K562 (cell line): ENCODE results near the gene FRMD4B. TPM values are rescaled to one million over a fixed set of nuclear protein-coding genes. Genes with fewer than 3 reads are reported as not detected.

ENCODE experiments used
- ATAC-seq: fragments of 200-7000 bp; cut with Tn5 transposase; 3 replicates; pipeline ENCODE4 v1.9.1; 2020; ENCODE audit warnings: moderate library complexity
- BruUV-seq: library from RNA; stranded (reverse); fragments of 400-500 nt; replicated peaks from 2 replicates; lab custom pipeline; 2021; lab: Mats Ljungman, UMichigan
- CTCF ChIA-PET: fragments of 300-600 bp; formaldehyde crosslinking; extraction: SDS; loops from one replicate; lab custom pipeline; 2021; ENCODE audit warnings: low intra/inter-chr PET ratio; lab: Yijun Ruan, JAX
- POLR2A ChIA-PET: fragments of 300-600, 350-650 bp; sonication (Branson Sonifier 250); formaldehyde crosslinking; extraction: SDS; loops from one replicate; lab custom pipeline; 2021; ENCODE audit warnings: antibody characterized with exemption, inconsistent platforms; lab: Yijun Ruan, JAX
- DNase-seq, 4 experiments: peaks; one replicate each; pipeline versions ENCODE4 v3.0.0 to v3.0.0-alpha.2; 2011 to 2018; ENCODE audit warnings: low spot score in 3 of 4, mixed read lengths in 3 of 4; ENCODE audit errors: extremely low read depth in 1 of 4
- FAIRE-seq: peaks from 2 replicates; lab custom pipeline; 2011; peaks lifted over from hg19 to GRCh38; lab: Jason Lieb, UNC
- H2AFZ ChIP-seq: 2 replicates; pipeline ENCODE4 v1.6.0; 2011; ENCODE audit warnings: low read depth, low read length, control low read depth, inconsistent platforms
- H3K27ac ChIP-seq: fragments of 200-600 bp; 3 replicates; pipeline ENCODE4 v1.8.0; 2011; ENCODE audit warnings: low read depth, mild to moderate bottlenecking, control low read depth, inconsistent platforms, low read length, moderate library complexity, mixed read lengths; ENCODE audit errors: extremely low read depth
- H3K27me3 ChIP-seq, 2 experiments: fragments of 300-600 bp in 1 of 2; 2 replicates in 1 of 2; 3 replicates in 1 of 2; pipeline versions ENCODE4 v1.6.0 to v1.8.0; 2011; ENCODE audit warnings: inconsistent platforms in 2 of 2, low read length in 2 of 2, mild to moderate bottlenecking in 1 of 2, mixed read lengths in 1 of 2, moderate library complexity in 1 of 2; ENCODE audit not compliant: control insufficient read depth in 2 of 2, insufficient read depth in 2 of 2
- H3K36me3 ChIP-seq: fragments of 300-600 bp; 3 replicates; pipeline ENCODE4 v1.8.0; 2011; ENCODE audit warnings: mild to moderate bottlenecking, low read length, inconsistent platforms; ENCODE audit not compliant: control insufficient read depth, insufficient read depth
- H3K4me1 ChIP-seq, 2 experiments: fragments of 200-600 bp in 1 of 2; replicated peaks in 1 of 2; 2 replicates in 1 of 2; 3 replicates in 1 of 2; pipeline versions ENCODE4 v1.5.1 to v1.8.0; 2011; ENCODE audit warnings: inconsistent platforms in 2 of 2, low read length in 2 of 2, mild to moderate bottlenecking in 1 of 2, mixed read lengths in 1 of 2, moderate library complexity in 1 of 2; ENCODE audit not compliant: control insufficient read depth in 2 of 2, insufficient read depth in 2 of 2
- H3K4me2 ChIP-seq: 2 replicates; pipeline ENCODE4 v1.6.1; 2011; ENCODE audit warnings: low read length, control low read depth, inconsistent platforms, mixed read lengths; ENCODE audit not compliant: insufficient read depth
- H3K4me3 ChIP-seq: fragments of 200-600 bp; sonication (generic), shearing (Covaris generic); 2 replicates; pipeline ENCODE4 v1.5.1; 2016; ENCODE audit warnings: control low read depth, inconsistent platforms
- H3K79me2 ChIP-seq: fragments of 200-600 bp; 3 replicates; pipeline ENCODE4 v1.8.0; 2011; ENCODE audit warnings: low read length, inconsistent platforms; ENCODE audit not compliant: control insufficient read depth, insufficient read depth
- H3K9ac ChIP-seq, 2 experiments: 2 replicates each; pipeline versions ENCODE4 v1.6.0 to v1.6.1; 2011; ENCODE audit warnings: low read depth in 2 of 2, low read length in 2 of 2, control low read depth in 1 of 2, inconsistent platforms in 1 of 2, mild to moderate bottlenecking in 1 of 2, mixed read lengths in 1 of 2; ENCODE audit not compliant: insufficient read depth in 1 of 2
- H3K9me1 ChIP-seq: one replicate; pipeline ENCODE4 v1.6.0; 2011; ENCODE audit warnings: inconsistent platforms, mild to moderate bottlenecking, low read length, moderate library complexity; ENCODE audit not compliant: control insufficient read depth, insufficient read depth
- H3K9me3 ChIP-seq: replicated peaks from 2 replicates; pipeline ENCODE4 v1.5.1; 2011; ENCODE audit warnings: low read depth, low read length, inconsistent platforms; ENCODE audit not compliant: control insufficient read depth, insufficient read depth
- H4K20me1 ChIP-seq: replicated peaks from 2 replicates; pipeline ENCODE4 v1.6.1; 2011; ENCODE audit warnings: low read length, inconsistent platforms, mixed read lengths; ENCODE audit not compliant: control insufficient read depth, insufficient read depth
- CBX3 ChIP-seq, 2 experiments: IDR thresholded peaks; 1 replicate in 1 of 2; 2 replicates in 1 of 2; pipeline ENCODE4 v1.6.1; 2012; ENCODE audit warnings: inconsistent platforms in 2 of 2, low read length in 2 of 2, borderline replicate concordance in 1 of 2, control low read depth in 1 of 2
- EP300 ChIP-seq: IDR thresholded peaks from 2 replicates; pipeline ENCODE4 v1.6.1; 2012; ENCODE audit warnings: low read length, improper control_type of control experiment
- HMGN3 ChIP-seq: IDR thresholded peaks from 2 replicates; pipeline ENCODE4 v1.6.1; 2011; ENCODE audit warnings: borderline replicate concordance, low read depth, mild to moderate bottlenecking, mixed read lengths, low read length; ENCODE audit not compliant: insufficient read length; ENCODE audit errors: extremely low read depth
- ILK ChIP-seq: fragments of 450-650 bp; IDR thresholded peaks from 2 replicates; pipeline ENCODE4 v1.6.1; 2016; ENCODE audit warnings: missing genetic modification characterization, low read depth, mild to moderate bottlenecking, missing compliant biosample characterization, moderate library complexity, borderline replicate concordance
- MAZ ChIP-seq, 2 experiments: fragments of 450-650 bp in 1 of 2; sonication (generic) in 1 of 2; formaldehyde crosslinking; IDR thresholded peaks in 1 of 2; conservative IDR thresholded peaks in 1 of 2; 2 replicates each; pipeline versions ENCODE4 v1.4.0 to v1.5.0; 2020; ENCODE audit warnings: mild to moderate bottlenecking in 1 of 2, missing genetic modification reagents in 1 of 2
- MCM5 ChIP-seq: fragments of 450-650 bp; IDR thresholded peaks from 2 replicates; pipeline ENCODE4 v1.6.1; 2016; ENCODE audit warnings: low read depth
- MNT ChIP-seq, 2 experiments: fragments of 450-650 bp; conservative IDR thresholded peaks; 2 replicates each; pipeline ENCODE4 v1.6.1; 2017; ENCODE audit warnings: mild to moderate bottlenecking in 2 of 2, moderate library complexity in 2 of 2
- MXI1 ChIP-seq: IDR thresholded peaks from 2 replicates; pipeline ENCODE4 v1.6.1; 2011; ENCODE audit warnings: low read depth, mild to moderate bottlenecking, improper control_type of control experiment, low read length
- NBN ChIP-seq: fragments of 450-650 bp; IDR thresholded peaks from 2 replicates; pipeline ENCODE4 v1.6.1; 2016; ENCODE audit warnings: low read depth, mild to moderate bottlenecking
- NFATC3 ChIP-seq: fragments of 450-650 bp; IDR thresholded peaks from 2 replicates; pipeline ENCODE4 v1.6.1; 2017; ENCODE audit warnings: mild to moderate bottlenecking
- PRMT5 ChIP-seq: sonication (generic); formaldehyde crosslinking; IDR thresholded peaks from 2 replicates; pipeline ENCODE4 v1.5.0; 2020; ENCODE audit warnings: missing genetic modification reagents
- PYGO2 ChIP-seq: fragments of 450-650 bp; IDR thresholded peaks from 2 replicates; pipeline ENCODE4 v1.6.1; 2016; ENCODE audit warnings: mild to moderate bottlenecking, missing genetic modification characterization, moderate library complexity, missing compliant biosample characterization
- SOX6 ChIP-seq: fragments of 450-650 bp; IDR thresholded peaks from 2 replicates; pipeline ENCODE4 v1.6.1; 2014; ENCODE audit warnings: mild to moderate bottlenecking
- TEAD4 ChIP-seq, 2 experiments: sonication (generic) in 1 of 2; formaldehyde crosslinking in 1 of 2; IDR thresholded peaks; 2 replicates each; pipeline versions ENCODE4 v1.6.1 to v1.8.0; 2012 to 2022; ENCODE audit warnings: borderline replicate concordance in 1 of 2, inconsistent platforms in 1 of 2, low read length in 1 of 2, mild to moderate bottlenecking in 1 of 2, missing genetic modification reagents in 1 of 2
- ZBTB8A ChIP-seq: fragments of 450-650 bp; IDR thresholded peaks from 2 replicates; pipeline ENCODE4 v1.6.1; 2018; ENCODE audit warnings: mild to moderate bottlenecking, moderate library complexity; ENCODE audit not compliant: partially characterized antibody
- ZFP30 ChIP-seq: fragments of 250-450 bp; sonication (Bioruptor Pico); IDR thresholded peaks from 2 replicates; pipeline ENCODE4 v1.8.0; 2022; ENCODE audit warnings: moderate library complexity, mild to moderate bottlenecking, inconsistent platforms, borderline replicate concordance
- ZKSCAN1 ChIP-seq: fragments of 150-350 bp; IDR thresholded peaks from 2 replicates; pipeline ENCODE4 v1.6.1; 2016; ENCODE audit warnings: low read depth, low read length
- ZKSCAN8 ChIP-seq: fragments of 200-800 bp; sonication (Bioruptor generic); IDR thresholded peaks from 2 replicates; pipeline ENCODE4 v1.6.1; 2016; ENCODE audit warnings: missing genetic modification characterization, missing compliant biosample characterization
- ZNF134 ChIP-seq: fragments of 250-450 bp; sonication (Bioruptor Pico); conservative IDR thresholded peaks from 2 replicates; pipeline ENCODE4 v1.4.0; 2020
- ZNF274 ChIP-seq: IDR thresholded peaks from 2 replicates; pipeline ENCODE4 v1.6.1; 2011; ENCODE audit warnings: low read depth, mild to moderate bottlenecking, low read length, moderate library complexity, borderline replicate concordance
- in situ Hi-C: fragments of 300-500 bp; cut with MboI; formaldehyde crosslinking; loops from 4 replicates; pipeline ENCODE4 v1.15.0; 2018; ENCODE audit warnings: inconsistent platforms, mixed read lengths
- intact Hi-C: fragments of 100-400 bp; cut with micrococcal nuclease; formaldehyde crosslinking; loops from 2 replicates; pipeline ENCODE4 v1.14.2; 2022
- polyA plus RNA-seq, 8 experiments: library from polyadenylated mRNA; depleted of rRNA in 4 of 8; stranded (reverse) in 5 of 8; unstranded in 3 of 8; fragments of >200 nt; fragmentation: Nextera tagmentation in 2 of 8; fragmentation: Illumina TruSeq in 1 of 8; extraction: Ambion mirVana in 2 of 8; extraction: Trizol in 1 of 8; gene quantifications; 2 replicates each; pipeline versions ENCODE4 v1.2.1 to v1.2.3, GENCODE V29; 2011 to 2014; ENCODE audit warnings: inconsistent platforms in 1 of 8, missing spikeins in 1 of 8
- total RNA-seq, 7 experiments: library from RNA; depleted of rRNA in 6 of 7; stranded (reverse); fragments of >200 nt in 6 of 7; fragmentation: Illumina TruSeq in 2 of 7; extraction: Trizol in 2 of 7; gene quantifications; 2 replicates each; pipeline versions ENCODE4 v1.2.1 to v1.2.3, GENCODE V29; 2011 to 2021; ENCODE audit warnings: low replicate concordance in 1 of 7

Gene FRMD4B
- total and polyA plus RNA-seq, 9 of the 15 experiments (the other 6 are each of a cell fraction or from before 2014, with no cell fraction given): 0.03 to 0.09 (median 0.04) TPM; not detected in 3

DNA sequence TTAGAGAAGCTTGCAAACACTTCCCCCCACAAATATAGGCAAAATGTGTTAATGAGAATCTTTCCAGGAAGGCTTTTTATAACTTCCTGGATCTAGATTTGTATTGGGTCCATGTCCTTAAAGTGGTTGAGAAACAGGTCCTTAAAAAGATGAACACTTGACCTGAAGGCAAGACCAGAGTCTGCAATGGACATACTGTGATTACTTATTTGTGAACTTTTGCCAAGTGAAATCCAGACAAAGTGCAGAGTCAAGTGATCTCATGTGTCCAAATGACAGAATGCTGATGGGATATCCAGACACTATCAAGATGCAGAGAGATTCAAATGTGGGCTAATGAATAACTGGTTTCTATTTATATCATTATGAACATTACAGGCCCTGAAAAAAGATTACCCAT, 43.8 kb downstream of the FRMD4B start:
- H3K27me3 ChIP-seq: no peaks in the 10 kb centered on the region
- TF ChIP-seq MAZ (CRISPR knock-in tag; conservative IDR thresholded peaks at IDR 0.05 in 1 of 2, IDR thresholded peaks at IDR 0.05 in 1 of 2): no peak
- no peak for TF ChIP-seq ZFP30
- TF ChIP-seq MCM5: no peak
- no peak for TF ChIP-seq ZBTB8A
- TF ChIP-seq PRMT5: no peak
- TF ChIP-seq ZKSCAN8: no peak
- TF ChIP-seq ZKSCAN1: no peak
- TF ChIP-seq PYGO2 (tag): no peak
- TF ChIP-seq SOX6: no peak
- no peak for TF ChIP-seq ZNF134 (CRISPR knock-in tag)
- no peak for TF ChIP-seq CBX3 (IDR thresholded peaks at IDR 0.05; ENCODE audit: borderline replicate concordance in 1 of 2, low read length in 2 of 2)
- no peak for TF ChIP-seq HMGN3
- no peak for TF ChIP-seq TEAD4 (IDR thresholded peaks at IDR 0.05; ENCODE audit: low read length)
- no peak for TF ChIP-seq TEAD4 (CRISPR knock-in tag; IDR thresholded peaks at IDR 0.05; ENCODE audit: borderline replicate concordance)
- TF ChIP-seq ZNF274: no peak
- TF ChIP-seq MXI1: no peak
- no peak for TF ChIP-seq ILK (tag)
- TF ChIP-seq EP300: no peak
- no peak for TF ChIP-seq NBN
- TF ChIP-seq NFATC3: no peak
- no peak for TF ChIP-seq MNT (conservative IDR thresholded peaks at IDR 0.05)
- H2AFZ ChIP-seq: no peak overlapping the region
- no peaks in the 10 kb centered on the region for H3K36me3 ChIP-seq
- H3K4me2 ChIP-seq: no peak overlapping the region
- FAIRE-seq: no peak
- no peak for ATAC-seq
- no peaks in the 10 kb centered on the region for H3K79me2 ChIP-seq
- H3K4me3 ChIP-seq: no peak overlapping the region
- ChIA-PET POLR2A (interaction anchor here (0.8 kb wide), 1 partner anchor 14 kb away, joined by 3 read pairs; no protein-coding TSS in a partner anchor), CTCF (no interaction called here)
- H4K20me1 ChIP-seq: no peaks in the 10 kb centered on the region
- no peak overlapping the region for H3K27ac ChIP-seq
- in situ Hi-C loops (no loop called here), intact Hi-C loops (no loop called here)
- H3K9me3 ChIP-seq: no peaks in the 10 kb centered on the region
- BruUV-seq: no TSS peak
- no peaks in the 10 kb centered on the region for H3K4me1 ChIP-seq
- DNase-seq: no peak
- H3K9ac ChIP-seq: no peak overlapping the region
- H3K9me1 ChIP-seq: no peaks in the 10 kb centered on the region
